ENCODE results near the gene ZNF81.

- TF ChIP-seq SNAI2 (CRISPR knock-in tag; IDR thresholded peaks at IDR 0.05) (no peak), ZFP30 (CRISPR knock-in tag; IDR thresholded peaks at IDR 0.05) (no peak), PATZ1 (CRISPR knock-in tag; IDR thresholded peaks at IDR 0.05; ENCODE audit: borderline replicate concordance) (no peak), ESRRG (CRISPR knock-in tag; IDR thresholded peaks at IDR 0.05) (no peak), POU6F1 (CRISPR knock-in tag; IDR thresholded peaks at IDR 0.05; ENCODE audit: borderline replicate concordance, low read depth) (no peak), BACH2 (CRISPR knock-in tag; IDR thresholded peaks at IDR 0.05; ENCODE audit: borderline replicate concordance) (no peak), PPARA (CRISPR knock-in tag; IDR thresholded peaks at IDR 0.05; ENCODE audit: borderline replicate concordance) (no peak), GLIS3 (CRISPR knock-in tag; IDR thresholded peaks at IDR 0.05) (no peak), ZFP3 (CRISPR knock-in tag; IDR thresholded peaks at IDR 0.05) (no peak)
- TF ChIP-seq, protein P1, sequence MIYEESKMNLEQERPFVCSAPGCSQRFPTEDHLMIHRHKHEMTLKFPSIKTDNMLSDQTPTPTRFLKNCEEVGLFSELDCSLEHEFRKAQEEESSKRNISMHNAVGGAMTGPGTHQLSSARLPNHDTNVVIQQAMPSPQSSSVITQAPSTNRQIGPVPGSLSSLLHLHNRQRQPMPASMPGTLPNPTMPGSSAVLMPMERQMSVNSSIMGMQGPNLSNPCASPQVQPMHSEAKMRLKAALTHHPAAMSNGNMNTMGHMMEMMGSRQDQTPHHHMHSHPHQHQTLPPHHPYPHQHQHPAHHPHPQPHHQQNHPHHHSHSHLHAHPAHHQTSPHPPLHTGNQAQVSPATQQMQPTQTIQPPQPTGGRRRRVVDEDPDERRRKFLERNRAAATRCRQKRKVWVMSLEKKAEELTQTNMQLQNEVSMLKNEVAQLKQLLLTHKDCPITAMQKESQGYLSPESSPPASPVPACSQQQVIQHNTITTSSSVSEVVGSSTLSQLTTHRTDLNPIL (CRISPR knock-in tag; IDR thresholded peaks at IDR 0.05; ENCODE audit: low read depth) = no peak
Observed at GRCh38 chrX:47898024-47898423, 61.3 kb downstream of the ZNF81 start.
